Retinal pigment epithelial cell (primary cell): Measurements from ENCODE around the gene MEIS2.

Experiments used
- DNase-seq: peaks from one replicate; pipeline ENCODE4 v3.0.0-alpha.2; 2010; ENCODE audit warnings: low read depth
- H3K4me3 ChIP-seq: 2 replicates; pipeline ENCODE4 v1.5.1; 2011; ENCODE audit warnings: mild to moderate bottlenecking, low read length, control low read depth, moderate library complexity
- CTCF ChIP-seq: conservative IDR thresholded peaks from 2 replicates; pipeline ENCODE4 v1.5.1; 2011; ENCODE audit warnings: low read depth, low read length, control low read depth, inconsistent platforms

The MEIS2 gene

GRCh38 chr15:36907295-36907694, 193.1 kb downstream of the MEIS2 start:
- no peak for DNase-seq
- no peak for TF ChIP-seq CTCF
- no peak overlapping the region for H3K4me3 ChIP-seq

- no peak for TF ChIP-seq CTCF
- DNase-seq, result peak; percentile 50
- H3K4me3 ChIP-seq, result no peak overlapping the region
These were observed 194.4 kb downstream of the MEIS2 start for GRCh38 chr15:36905908-36906307.

GRCh38 chr15:36904715-36905114, 195.6 kb downstream of the MEIS2 start:
- TF ChIP-seq CTCF, result no peak
- no peak overlapping the region for H3K4me3 ChIP-seq
- DNase-seq, result no peak

- DNase-seq, result no peak
- no peak for TF ChIP-seq CTCF
- H3K4me3 ChIP-seq, result no peak overlapping the region
These were observed 196.3 kb downstream of the MEIS2 start for GRCh38 chr15:36903922-36904556.

- H3K4me3 ChIP-seq, result no peak overlapping the region
- DNase-seq, result no peak
- no peak for TF ChIP-seq CTCF
These were observed 197.2 kb downstream of the MEIS2 start for GRCh38 chr15:36903195-36903594.

- TF ChIP-seq CTCF, result no peak
- DNase-seq, result no peak
- no peak overlapping the region for H3K4me3 ChIP-seq
These were observed 199.3 kb downstream of the MEIS2 start for GRCh38 chr15:36901012-36901411.

- no peak for DNase-seq
- no peak overlapping the region for H3K4me3 ChIP-seq
- no peak for TF ChIP-seq CTCF
These were observed 200.7 kb downstream of the MEIS2 start for GRCh38 chr15:36899696-36900095.
